DOHH2 (cell line): ENCODE results near the gene IFRD2.

Experiments used
- CTCF ChIP-seq: fragments of 200-600 bp; sonication (generic); IDR thresholded peaks from one replicate; pipeline ENCODE4 v1.5.1; 2014; ENCODE audit warnings: antibody characterized with exemption, mild to moderate bottlenecking, low read depth, low read length; ENCODE audit not compliant: poor library complexity, severe bottlenecking
- EZH2phosphoT487 ChIP-seq: fragments of 200-600 bp; sonication (generic); IDR thresholded peaks from 2 replicates; pipeline ENCODE4 v1.6.1; 2017; ENCODE audit warnings: borderline replicate concordance, mild to moderate bottlenecking, antibody characterized with exemption, low read length, moderate library complexity, mixed read lengths

GRCh38 chr3:50295553-50296431 lies 3.6 kb upstream of the IFRD2 start:
- TF ChIP-seq CTCF (no peak), EZH2phosphoT487 (no peak)
